Stimulated activated CD4-positive, alpha-beta T cell treated with anti-CD3 and anti-CD28 coated beads, TNF-alpha, amount 100 ng/mL, for 48 hours (primary cell): ENCODE measurements around the gene TPH2.

Experiments used
- DNase-seq, 3 donors: peaks; one replicate each; pipeline ENCODE4 v3.0.0-alpha.2; 2020; ENCODE audit warnings: low read depth in 3 of 3

TPH2 gene

DNA sequence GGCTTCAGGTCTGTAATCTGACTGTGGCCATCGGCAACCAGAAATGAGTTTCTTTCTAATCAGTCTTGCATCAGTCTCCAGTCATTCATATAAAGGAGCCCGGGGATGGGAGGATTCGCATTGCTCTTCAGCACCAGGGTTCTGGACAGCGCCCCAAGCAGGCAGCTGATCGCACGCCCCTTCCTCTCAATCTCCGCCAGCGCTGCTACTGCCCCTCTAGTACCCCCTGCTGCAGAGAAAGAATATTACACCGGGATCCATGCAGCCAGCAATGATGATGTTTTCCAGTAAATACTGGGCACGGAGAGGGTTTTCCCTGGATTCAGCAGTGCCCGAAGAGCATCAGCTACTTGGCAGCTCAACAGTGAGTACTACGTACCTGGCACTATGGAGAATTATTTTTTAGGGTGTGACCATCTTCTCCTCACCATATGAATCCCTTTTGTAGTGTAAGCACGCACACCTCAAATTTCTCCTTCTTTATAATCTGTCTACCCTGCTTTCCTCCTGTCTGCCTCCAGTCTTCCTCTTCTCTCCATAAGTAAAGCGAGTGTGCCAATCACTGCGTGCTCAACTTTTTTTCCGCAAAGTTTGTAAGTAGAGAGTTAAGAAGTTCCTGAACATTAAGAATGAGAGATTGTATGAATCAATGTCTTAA is at the start of gene TPH2:
Gene TPH2 (plus strand): TSS at position 118 of the 658 bp plus-strand sequence. CDS start 142 bp downstream, at position 260.
- peak; percentile 6 to 34 (median 33) for DNase-seq

DNA sequence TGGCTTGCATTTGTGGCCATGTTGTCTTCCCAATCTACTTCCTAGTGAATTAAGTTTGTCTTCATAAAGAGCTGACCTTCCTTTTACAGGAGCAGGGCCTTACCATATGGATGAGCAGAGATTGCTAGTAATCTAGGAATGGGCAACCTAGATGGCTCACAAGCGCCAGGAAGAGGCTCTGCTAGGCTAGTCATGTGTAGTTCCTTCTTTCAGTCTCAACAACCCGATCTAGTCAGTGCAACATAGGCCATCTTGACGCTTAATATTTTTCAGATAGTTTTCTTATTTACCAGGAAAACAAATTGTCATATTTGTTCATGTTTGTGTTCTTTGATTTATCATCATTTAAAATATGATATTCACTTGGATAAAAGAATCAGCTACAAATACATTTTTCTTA is 48.2 kb upstream of the TPH2 start:
- no peak for DNase-seq

DNA sequence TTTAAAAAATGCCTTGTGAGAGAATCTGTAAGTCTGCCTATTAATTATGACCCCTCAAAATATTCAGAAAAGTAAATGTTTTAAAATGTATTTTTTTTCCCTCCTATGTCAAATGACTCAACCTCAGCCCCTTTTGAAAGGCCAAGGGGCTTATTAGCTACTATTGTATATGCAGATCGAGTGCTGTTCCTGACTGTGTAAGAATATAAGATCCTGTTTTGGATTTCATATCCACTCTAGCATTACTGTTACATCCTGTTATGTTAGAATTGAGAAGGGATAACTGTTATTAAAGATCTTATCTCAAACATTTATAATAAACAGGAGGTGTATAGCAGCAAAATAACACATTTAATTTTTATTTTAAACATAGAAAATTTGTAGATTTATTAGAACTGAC is 46.6 kb upstream of the TPH2 start:
- no peak for DNase-seq

DNA sequence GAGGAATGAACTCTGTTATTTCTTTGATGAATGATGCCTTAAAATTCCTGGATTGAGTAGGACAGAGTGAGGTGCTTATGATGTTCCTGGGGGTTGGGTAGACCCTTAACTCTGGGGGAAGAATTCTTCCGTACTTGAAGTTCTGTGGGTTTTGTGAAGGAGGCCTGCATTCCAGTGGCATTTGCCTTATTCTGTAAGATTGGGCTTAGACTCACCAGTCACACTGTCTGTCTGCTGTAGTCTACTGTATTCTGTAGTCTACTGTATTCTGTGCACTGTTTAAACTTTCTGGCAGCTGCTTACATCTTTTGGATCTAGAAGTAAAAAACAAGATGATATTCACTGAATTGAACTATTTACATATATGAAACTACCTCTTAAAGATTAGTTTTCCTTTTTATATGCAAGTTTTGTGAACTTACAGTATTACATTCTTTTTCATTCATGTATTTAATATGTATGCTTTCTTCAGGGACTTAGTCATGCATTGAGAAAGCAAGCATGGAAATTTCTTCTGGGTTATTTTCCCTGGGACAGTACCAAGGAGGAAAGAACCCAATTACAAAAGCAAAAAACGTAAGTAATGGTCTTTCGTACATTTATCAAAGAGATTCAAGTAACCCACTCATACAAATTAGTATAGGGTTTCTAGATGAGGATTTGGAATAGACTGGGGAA is 42.3 kb upstream of the TPH2 start:
- DNase-seq: no peak

DNA sequence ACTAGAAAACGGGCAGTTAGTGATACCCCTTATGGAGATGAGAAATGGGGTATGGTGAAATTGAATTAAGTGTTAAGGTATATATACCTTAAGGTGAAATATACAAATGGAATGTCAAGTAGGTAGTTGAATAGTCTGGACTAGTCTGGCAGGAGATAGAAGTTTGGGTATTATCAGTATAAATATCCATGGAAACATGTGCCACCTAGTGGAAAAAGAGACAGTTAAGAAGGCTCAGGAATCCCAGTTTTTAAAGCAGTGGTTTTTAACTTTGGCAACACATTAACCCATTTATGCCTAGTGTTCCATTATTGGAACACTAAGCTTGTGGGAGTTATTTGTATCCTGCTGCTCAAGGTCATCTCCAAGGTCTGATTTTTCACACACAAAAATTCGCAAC is 38.6 kb upstream of the TPH2 start:
- no peak for DNase-seq

DNA sequence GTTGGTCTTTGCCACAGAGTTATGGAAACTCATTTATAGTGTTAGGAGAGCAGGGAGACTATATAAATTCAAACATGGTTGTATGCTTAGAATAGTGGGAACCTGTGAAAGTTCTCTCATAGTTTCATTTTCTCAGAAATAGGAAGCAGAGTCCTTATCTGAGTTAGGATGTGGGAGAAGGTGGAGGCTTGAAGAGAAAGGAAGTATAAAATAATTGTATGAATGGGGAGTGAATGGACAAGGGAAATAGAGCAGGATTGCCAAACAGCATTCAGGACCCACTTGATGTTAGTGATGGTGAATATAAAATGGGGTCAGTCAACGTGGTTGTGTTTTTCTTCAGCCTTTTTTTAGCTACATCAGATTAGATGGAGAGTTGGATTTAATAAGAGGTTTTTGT is 34.0 kb upstream of the TPH2 start:
- DNase-seq: no peak

DNA sequence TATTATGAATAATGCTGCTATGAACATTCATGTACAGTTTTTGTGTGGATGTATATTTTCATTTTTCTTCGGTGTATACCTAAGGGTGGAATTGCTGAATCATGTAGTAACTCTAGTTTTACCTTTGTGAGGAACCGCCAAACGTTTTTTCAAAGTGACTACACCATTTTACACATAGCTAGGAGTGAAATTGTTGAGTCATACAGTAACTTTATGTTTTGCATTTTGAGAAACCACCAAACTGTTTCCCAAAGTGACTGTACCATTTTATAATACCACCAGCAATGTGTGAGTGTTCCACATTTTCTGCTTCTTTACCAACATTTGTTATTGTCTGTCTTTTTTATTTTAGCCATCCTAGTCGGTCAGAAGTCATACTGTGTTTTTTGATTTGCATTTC is 3.1 kb upstream of the TPH2 start:
- no peak for DNase-seq

DNA sequence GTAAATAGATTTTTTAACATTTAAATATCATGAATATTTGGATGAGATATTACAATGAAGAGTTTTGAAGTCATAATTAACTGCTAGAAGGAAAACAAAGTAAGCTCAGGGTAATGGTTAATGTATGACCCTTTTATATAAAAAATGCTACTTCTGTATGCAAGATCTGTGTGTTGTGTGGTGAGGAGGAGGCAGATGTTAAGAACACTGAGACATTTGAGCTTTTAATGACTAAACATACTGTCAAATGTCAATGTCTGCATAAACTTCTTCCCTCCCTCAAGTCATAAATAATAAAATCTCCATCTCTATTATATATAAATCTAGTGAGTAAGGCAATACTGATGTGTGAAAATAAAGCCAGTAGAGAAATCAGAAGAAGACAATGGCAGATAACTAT is 1.4 kb downstream of the TPH2 start:
- no peak for DNase-seq

DNA sequence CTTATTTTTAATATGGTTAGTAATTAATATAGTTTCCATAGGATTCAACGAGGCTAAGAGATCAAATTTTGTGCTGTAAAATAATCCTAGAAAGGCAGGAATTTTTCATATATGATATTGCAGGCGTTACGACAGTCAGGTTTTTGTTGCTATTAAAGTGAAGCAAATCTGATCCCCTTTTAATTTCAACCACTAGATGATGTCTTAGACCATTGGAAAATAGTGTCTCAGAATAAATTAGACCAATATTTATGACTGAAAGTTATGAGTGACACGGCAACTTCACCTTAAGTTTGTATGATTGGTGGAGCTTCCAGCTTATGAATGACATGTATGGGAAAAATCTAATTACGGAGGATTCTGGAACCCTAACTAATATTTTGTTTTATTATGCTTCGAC is 2.5 kb downstream of the TPH2 start:
- DNase-seq: no peak

DNA sequence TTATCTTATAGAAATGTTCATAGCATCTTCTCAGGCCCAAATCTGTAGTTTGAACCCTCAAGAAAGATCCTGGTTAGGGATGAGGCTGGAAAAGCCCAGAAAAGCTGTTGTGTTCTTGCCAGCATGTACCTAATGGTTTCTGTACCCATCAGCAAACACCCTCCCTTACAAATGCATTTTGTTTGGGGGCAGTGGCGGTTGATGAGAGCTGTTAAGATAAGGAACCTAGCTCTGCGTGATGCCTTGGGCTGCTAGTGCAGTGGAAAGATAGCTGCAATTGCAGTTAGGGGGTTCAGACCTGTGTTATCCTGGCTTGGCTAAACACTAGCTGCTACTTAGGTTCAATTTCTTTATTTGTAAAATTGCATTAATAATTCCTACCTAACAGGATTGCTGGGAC is 3.6 kb downstream of the TPH2 start:
- DNase-seq: no peak

DNA sequence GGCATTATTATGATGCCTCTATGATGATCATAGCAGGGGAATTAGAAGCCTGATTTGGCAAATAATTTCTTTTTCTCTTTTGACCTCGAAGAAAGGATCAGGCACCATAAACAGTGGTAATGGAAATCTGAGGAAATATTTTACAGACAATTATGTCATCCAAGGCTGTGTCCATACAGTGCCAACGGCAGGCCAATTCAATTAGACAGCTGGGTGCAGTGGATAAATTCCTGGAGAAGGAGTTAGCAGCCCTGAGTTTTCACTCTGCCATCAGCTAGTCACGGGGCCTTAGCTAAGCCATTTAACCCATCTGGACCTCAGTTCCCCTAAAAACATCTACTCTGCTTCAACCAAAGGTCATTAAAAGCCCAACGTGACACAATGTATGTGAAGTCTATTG is 4.1 kb downstream of the TPH2 start:
- no peak for DNase-seq

DNA sequence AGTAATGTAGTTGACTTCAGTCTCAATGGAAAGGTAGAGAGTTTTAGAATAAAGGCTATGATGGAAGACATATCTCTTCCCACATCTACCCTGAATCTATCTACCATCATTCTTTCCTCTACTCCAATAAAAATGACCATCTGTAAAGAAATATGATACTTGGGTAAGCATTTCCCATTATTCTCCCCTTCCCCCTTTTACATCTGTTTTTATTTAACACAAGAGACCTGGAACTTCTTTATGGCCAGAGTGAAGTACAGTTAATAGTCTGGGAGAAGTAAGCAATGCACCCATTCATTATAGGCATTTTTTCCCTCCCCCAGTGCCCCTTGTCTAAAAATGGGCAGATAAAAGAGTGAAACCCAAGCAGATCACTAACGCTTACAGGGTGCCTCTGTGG is 6.5 kb downstream of the TPH2 start:
- DNase-seq: no peak

DNA sequence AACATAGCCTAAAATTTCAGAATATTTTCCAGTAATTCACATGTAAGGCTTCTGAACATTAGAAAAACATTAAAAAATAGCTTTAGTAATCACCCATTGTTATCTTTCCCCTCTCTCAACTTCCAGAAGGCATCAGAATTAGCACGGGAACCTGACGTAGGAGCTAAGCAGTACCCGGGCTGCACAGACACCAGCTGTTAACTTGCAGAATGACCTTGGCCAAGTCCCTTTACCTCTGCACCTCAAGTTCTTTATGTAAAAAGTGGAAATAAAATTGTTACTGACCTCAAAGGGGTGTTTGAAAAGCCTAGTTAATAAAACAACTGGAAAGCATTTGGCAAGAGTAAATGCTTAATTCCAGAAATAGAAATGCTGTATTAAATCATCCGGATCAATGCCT is 7.2 kb downstream of the TPH2 start:
- DNase-seq: no peak

DNA sequence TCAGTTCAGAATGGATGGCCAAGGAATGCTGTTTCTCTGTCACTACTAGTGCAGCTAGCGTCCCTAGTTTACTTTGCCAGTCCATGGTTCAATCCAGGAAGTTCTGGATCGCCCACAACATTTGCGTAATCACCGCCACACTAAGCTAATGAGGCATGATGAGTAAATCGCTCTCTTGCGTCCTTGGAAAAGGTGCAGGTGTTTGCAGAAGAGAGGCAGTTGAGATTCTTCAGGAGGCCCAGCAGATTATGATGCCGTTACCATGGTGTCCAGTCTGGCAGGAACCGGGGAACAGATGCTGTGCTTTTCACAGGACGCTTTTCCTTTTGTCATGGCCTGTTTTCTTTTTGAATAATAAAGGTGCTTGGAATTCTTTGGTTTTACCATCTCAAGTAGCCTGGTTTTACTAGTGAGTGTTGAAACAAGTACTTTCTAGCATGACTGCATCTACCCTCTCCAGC is 9.0 kb downstream of the TPH2 start:
- no peak for DNase-seq

DNA sequence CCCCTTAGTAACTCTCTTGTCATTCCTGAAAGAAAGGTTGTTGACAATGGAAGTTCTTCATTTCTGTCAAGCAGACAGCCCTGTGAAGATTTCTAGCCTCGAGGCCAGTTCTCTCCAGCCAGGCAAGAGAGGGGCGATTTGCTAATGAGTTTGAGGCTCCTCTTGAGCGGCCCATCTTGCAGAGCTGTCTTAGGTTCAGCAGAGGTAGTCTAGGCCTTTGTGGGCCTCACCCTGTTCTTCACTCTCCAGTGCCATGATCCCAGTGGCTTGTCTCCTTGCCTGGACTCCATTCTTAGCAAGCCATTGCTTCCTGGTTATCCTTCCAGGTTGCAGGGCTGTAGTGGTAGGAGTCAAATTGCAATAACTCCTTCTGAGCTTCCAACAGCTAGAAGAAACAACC is 9.7 kb downstream of the TPH2 start:
- DNase-seq: no peak

DNA sequence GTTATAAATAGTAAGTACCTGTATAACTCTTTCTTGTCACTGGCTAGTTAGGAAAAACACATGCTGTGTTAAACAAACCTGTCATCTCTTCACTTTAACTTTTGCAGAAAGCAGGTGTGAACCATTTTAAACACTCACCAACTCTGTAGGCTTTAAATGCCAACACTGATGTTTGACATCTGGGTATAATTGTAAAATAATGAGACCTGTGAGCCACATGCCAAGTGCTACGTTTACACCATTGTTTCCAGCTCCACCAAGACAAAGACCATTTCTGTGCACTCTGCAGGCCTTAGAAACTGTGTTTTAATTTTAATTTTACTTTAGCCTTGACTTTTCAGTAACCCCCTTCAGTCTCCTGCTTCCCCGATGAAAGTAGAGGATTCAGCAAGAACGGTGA is 11.0 kb downstream of the TPH2 start:
- no peak for DNase-seq

DNA sequence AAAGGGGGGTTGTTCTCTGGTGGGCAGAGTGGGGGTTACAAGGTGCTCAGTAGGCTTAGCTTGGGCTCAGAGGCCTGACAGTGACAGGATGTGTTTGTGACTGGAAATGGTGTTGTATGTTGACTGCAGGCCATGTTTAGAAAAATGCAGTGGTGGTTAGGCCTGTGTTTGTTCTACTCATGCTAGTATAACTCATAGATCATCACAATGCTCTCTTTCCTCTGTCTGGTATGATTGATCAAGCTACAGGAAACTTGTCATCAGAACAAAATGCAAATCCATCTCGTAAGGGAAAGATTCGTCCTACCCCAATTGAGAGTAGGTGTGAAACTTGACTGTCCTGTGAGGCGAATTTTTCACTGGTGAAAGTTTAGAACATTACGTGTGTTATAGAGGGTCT is 11.8 kb downstream of the TPH2 start:
- no peak for DNase-seq

DNA sequence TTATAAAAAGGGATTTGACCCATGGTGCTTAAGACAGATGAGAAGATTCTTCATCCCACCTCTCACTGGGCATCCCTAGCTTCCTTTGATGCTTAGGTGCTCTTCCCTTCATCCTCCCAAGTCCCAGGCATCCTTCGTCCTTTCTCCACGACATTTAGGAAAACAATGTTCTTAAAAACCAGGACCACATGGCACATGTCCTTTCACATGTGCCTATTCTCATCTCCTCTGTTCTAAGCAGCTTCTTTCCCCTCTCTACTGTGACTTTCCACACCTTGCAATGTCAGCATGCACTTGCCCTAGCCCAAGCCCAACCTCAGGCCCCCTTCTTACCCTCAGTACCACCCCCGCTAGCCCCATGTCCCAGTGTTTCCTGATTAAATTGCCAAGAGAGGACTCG is 12.2 kb downstream of the TPH2 start:
- no peak for DNase-seq

DNA sequence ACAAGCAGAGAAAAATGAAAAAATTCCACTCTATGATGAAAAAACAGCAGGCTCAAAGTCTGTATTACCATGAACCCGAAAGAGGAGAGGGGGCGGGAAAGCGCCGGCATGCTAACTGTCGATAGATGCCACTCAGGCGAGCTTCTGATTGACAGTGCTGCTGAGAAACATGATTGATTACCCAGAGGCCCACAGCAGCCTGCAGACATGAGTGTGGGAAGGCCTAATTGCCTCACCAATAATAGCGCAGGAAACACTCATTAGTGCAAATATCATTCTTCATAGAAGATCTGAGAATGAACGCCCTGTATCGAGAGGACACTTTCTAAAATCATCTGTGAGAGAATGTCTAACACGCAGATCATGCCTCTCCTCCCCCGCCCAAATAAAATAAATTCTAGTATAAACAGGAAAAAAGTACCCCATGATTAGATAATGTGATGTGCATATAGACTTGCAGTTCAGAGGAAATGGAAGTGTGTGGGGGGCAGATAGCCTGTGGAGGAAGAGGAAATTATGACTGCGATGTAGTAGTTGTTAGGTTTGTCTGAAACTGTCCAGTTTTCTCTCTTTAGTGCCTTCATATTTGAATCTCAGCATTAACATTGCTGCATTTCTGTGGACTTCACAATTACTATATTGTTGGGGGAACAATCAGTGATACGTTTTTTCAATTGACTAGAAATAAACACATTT is 15.6 kb downstream of the TPH2 start:
- DNase-seq: no peak

DNA sequence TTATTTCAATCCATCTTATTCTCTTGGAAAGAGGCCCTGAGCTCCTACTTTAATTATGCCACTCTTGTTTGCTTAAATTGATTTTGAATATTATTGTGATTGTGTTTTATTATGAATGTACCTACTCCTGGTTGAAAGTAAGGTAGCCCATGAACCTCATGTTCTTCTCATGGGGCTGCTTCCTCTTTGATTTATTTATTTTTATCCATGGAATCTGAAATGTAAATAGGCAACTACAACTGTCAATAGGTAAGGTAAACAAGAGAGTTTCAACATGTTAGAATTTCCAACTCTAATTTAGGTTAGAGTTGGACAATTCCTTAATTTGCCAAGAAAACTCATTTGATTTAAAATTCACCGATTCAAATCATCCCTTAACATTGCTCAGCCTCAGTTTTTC is 16.2 kb downstream of the TPH2 start:
- DNase-seq: no peak

DNA sequence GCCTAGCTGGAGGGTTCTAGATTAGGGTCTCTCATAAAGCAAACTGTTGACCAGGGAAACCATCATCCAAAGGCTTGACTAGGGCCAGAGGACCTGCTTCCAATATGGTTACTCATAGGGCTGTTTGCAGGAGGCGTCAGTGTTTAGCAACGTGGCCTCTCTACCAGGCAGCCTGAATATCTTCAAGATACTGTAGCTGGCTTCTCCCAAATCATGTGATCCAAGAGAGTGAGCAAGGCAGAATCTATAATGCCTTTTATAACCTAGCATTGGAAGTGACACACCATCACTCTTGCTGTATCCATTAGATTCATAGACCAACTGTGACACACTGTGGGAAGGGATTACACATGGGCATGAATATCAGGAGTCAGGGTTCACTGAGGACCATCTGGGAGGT is 17.3 kb downstream of the TPH2 start:
- DNase-seq: no peak

DNA sequence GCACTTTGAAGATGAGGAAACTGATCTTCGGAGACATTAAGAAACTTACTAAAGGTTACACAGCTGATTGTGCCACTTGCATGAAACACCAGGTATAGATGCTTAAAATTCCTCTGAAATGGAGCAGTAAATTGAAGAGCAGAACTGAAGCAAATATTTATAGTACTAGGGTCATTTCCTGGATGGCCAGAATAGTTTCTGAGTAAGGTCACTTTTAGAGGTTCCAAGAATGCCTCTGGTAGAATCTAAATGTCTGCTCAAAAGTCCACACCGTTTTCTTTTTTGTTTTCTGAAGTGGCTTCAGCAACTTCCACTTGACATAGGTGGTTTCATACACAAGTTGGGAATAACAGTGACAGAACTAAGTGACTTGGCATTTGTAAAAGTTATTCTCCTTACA is 19.4 kb downstream of the TPH2 start:
- DNase-seq: no peak

DNA sequence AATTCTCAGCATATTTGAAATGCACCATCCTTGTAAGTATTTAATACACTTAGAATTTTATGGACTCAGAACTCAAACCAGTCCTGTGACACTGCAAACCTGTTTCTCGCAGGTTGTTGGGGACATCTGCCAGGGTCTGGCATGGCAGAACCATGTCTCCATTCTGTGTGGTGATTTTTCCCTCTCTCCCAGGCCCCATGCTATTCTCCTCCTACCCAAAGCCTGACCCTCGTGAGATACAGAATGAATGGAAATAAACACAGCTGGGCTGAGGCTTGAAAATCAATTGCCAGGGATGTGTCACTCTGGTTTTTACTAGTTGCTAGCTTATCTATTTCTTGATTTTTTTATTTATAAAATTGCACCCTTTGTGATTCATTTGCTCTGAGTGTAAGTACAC is 19.8 kb downstream of the TPH2 start:
- DNase-seq: no peak
